Measurements from ENCODE around the gene R3HDM2.

GRCh38 chr12:57254506-57255280 is 176.2 kb downstream of the R3HDM2 start:
- TF ChIP-seq, protein P1, sequence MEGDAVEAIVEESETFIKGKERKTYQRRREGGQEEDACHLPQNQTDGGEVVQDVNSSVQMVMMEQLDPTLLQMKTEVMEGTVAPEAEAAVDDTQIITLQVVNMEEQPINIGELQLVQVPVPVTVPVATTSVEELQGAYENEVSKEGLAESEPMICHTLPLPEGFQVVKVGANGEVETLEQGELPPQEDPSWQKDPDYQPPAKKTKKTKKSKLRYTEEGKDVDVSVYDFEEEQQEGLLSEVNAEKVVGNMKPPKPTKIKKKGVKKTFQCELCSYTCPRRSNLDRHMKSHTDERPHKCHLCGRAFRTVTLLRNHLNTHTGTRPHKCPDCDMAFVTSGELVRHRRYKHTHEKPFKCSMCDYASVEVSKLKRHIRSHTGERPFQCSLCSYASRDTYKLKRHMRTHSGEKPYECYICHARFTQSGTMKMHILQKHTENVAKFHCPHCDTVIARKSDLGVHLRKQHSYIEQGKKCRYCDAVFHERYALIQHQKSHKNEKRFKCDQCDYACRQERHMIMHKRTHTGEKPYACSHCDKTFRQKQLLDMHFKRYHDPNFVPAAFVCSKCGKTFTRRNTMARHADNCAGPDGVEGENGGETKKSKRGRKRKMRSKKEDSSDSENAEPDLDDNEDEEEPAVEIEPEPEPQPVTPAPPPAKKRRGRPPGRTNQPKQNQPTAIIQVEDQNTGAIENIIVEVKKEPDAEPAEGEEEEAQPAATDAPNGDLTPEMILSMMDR (IDR thresholded peaks at IDR 0.05) = no peak
- TF ChIP-seq POLR2A (IDR thresholded peaks at IDR 0.05) = no peak
